ENCODE data around the gene RTL10. TPM values are rescaled to one million over a fixed set of nuclear protein-coding genes. Genes with fewer than 3 reads are reported as not detected.

Gene RTL10
- total RNA-seq, 1 donor from 2014 or later = 20.5 TPM

DNA sequence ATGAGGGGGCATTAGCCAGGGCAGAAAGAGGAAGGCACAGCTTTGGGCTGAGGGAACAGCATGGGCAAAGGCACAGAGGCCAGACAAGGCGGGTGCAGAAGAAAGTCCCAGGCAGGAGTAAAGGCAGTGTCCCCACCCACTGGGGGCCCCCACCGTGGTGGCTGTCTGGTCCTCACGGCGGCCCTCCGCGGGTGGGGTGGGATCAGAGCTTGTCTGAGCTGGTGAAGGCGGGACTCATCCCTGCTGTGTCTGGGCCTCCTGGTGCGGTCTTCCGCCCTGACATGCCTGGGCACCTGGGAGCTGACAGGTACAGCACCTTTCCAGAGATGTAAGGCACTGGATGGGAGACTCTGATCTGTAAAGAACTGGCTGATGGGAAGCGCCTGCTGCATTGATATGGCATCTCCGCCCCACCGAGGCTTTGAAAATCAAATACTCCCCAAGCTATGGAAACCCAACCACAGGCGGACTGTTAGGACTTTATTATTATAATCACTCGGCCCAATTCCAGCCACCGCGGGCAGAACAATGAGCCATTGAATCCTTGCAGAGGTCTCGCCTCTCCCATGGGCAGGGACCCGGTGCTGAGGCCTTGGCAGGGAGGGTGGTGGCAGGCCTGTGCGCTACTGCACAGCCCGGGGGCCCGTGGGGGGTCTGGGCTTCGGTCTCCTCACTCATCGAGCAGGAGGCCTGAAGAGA is 14.2 kb upstream of the RTL10 start:
- TF ChIP-seq, protein P1, sequence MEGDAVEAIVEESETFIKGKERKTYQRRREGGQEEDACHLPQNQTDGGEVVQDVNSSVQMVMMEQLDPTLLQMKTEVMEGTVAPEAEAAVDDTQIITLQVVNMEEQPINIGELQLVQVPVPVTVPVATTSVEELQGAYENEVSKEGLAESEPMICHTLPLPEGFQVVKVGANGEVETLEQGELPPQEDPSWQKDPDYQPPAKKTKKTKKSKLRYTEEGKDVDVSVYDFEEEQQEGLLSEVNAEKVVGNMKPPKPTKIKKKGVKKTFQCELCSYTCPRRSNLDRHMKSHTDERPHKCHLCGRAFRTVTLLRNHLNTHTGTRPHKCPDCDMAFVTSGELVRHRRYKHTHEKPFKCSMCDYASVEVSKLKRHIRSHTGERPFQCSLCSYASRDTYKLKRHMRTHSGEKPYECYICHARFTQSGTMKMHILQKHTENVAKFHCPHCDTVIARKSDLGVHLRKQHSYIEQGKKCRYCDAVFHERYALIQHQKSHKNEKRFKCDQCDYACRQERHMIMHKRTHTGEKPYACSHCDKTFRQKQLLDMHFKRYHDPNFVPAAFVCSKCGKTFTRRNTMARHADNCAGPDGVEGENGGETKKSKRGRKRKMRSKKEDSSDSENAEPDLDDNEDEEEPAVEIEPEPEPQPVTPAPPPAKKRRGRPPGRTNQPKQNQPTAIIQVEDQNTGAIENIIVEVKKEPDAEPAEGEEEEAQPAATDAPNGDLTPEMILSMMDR (IDR thresholded peaks at IDR 0.05) = no peak
- H3K4me1 ChIP-seq = peaks cover 10% of the 10 kb centered on the region
- no peak overlapping the region for H3K4me3 ChIP-seq
- no peak overlapping the region for H3K27ac ChIP-seq
- peak; percentile 48 for DNase-seq
- no peaks in the 10 kb centered on the region for H3K9me3 ChIP-seq
- no peaks in the 10 kb centered on the region for H3K36me3 ChIP-seq
- H3K27me3 ChIP-seq = no peaks in the 10 kb centered on the region
- ATAC-seq = no peak
- intact Hi-C loops (cut with DNase I) = no loop called here

DNA sequence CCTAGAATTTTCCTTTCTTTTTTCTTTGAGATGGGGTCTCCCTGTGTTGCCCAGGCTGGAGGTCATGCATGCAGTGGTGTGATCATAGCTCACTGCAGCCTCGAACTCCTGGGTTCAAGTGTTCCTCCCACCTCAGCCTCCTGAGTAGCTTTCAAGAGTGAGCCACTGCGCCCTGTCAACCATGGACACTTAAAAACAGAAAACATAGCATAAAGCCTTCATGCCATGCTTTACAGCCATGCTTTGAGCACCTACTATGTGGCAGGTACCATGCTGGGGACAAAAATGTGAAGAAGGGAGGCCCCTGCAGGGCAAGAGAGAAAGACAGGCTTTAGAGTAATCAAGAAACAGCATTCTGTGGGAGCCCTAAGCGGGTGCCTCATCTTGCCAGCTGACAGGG is 13.7 kb upstream of the RTL10 start:
- H3K36me3 ChIP-seq = no peaks in the 10 kb centered on the region
- TF ChIP-seq, protein P1 (IDR thresholded peaks at IDR 0.05) = no peak
- ATAC-seq (no peak), DNase-seq (no peak)
- H3K9me3 ChIP-seq = no peaks in the 10 kb centered on the region
- no peaks in the 10 kb centered on the region for H3K27me3 ChIP-seq
- H3K27ac ChIP-seq = no peak overlapping the region
- H3K4me1 ChIP-seq = peaks cover 4% of the 10 kb centered on the region
- intact Hi-C loops (cut with DNase I) = no loop called here
- H3K4me3 ChIP-seq = no peak overlapping the region

DNA sequence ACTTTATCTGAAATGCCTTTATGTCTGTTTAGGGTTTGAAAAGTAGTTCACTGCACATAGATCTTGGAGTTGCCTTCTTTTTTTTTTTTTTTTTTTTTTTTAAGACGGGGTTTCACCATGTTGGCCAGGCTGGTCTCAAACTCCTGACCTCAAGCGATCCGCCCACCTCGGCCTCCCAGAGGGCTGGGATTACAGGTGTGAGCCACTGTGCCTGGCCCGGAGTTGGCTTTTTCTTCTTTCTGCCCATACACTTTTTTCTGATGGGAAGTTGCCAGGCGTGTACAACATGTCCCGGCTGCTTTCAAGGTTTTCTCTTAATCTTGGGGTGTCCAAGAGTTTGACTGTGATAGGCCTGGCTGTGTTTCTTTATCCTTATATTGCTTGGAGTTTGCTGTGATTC is 12.9 kb upstream of the RTL10 start:
- TF ChIP-seq, protein P1 (IDR thresholded peaks at IDR 0.05) = no peak
- peak; percentile 26 for DNase-seq
- intact Hi-C loops (cut with DNase I) = no loop called here
- no peaks in the 10 kb centered on the region for H3K4me1 ChIP-seq
- ATAC-seq = no peak
- H3K4me3 ChIP-seq = no peak overlapping the region
- no peak overlapping the region for H3K27ac ChIP-seq
- no peaks in the 10 kb centered on the region for H3K27me3 ChIP-seq
- H3K36me3 ChIP-seq = no peaks in the 10 kb centered on the region
- H3K9me3 ChIP-seq = no peaks in the 10 kb centered on the region

DNA sequence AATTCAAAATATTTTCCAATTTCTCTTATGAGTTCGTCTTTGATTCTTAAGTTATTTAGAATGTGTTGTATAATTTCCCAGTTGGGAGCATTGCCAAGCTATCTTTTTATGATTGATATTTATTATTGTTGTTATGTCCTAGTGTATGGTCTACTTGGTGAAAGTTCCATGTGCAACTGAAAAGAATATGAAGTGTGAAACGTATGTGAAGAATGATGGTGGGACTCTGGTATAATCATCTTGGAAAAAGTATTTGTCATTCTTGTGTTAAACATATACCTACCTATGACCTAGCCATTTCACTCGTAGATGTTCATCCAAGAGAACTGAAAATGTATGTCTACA is 12.0 kb upstream of the RTL10 start:
- intact Hi-C loops (cut with DNase I) = no loop called here
- H3K27me3 ChIP-seq = no peaks in the 10 kb centered on the region
- no peak overlapping the region for H3K4me3 ChIP-seq
- H3K9me3 ChIP-seq = no peaks in the 10 kb centered on the region
- H3K27ac ChIP-seq = no peak overlapping the region
- no peaks in the 10 kb centered on the region for H3K4me1 ChIP-seq
- DNase-seq (no peak), ATAC-seq (no peak)
- no peaks in the 10 kb centered on the region for H3K36me3 ChIP-seq
- TF ChIP-seq, protein P1 (IDR thresholded peaks at IDR 0.05) = no peak

DNA sequence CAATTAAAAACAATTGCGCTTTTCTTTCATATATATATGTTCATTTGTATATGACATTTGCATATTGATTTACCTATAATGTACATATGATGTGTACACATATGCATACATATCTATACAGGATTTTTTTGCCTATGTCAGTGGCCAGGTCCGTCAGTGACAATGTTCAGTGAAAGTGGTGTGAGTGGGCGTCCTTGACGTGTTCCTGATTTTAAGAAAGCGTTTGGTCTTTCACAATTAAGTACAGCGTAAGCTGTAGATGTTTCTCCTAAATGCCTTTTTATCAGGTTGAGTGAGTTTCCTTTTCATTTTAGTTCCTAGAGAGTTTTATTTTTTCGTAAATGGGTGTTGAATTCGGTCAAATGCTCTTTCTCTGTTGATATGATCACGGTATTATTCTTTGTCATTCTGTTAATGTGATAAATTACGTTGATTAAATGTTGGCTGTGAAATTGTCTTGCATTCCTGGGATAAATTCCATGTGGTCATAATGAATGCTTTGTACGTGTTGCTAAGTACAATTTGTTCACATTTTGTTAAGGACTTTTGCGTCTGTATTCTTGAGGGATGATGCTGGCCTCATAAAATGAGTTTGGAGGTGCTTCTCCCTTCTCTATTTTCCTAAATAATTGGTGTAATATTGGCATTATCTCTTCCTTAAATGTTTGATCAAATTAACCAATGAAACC is 10.6 kb upstream of the RTL10 start:
- Histone ChIP-seq H3K36me3 (no peaks in the 10 kb centered on the region), H3K9me3 (no peaks in the 10 kb centered on the region), H3K4me3 (no peak overlapping the region), H3K4me1 (no peaks in the 10 kb centered on the region), H3K27me3 (no peaks in the 10 kb centered on the region), H3K27ac (no peak overlapping the region)
- TF ChIP-seq, protein P1 (IDR thresholded peaks at IDR 0.05) = no peak
- ATAC-seq = peak; percentile 60
- DNase-seq = peak; percentile 19
- intact Hi-C loops (cut with DNase I) = no loop called here

All from upper lobe of right lung (tissue), 1 donor.